Neural progenitor cell (in vitro differentiated cells): ENCODE results near the gene GALR2.

Source experiments
- CTCF ChIP-seq: fragments of 200-600 bp; sonication (generic); IDR thresholded peaks from 2 replicates; pipeline ENCODE4 v1.5.1; 2017; ENCODE audit warnings: antibody characterized with exemption, mild to moderate bottlenecking
- EZH2 ChIP-seq: fragments of 200-600 bp; sonication (generic); IDR thresholded peaks from 2 replicates; pipeline ENCODE4 v1.6.1; 2017; ENCODE audit warnings: antibody characterized with exemption, mild to moderate bottlenecking, moderate library complexity

DNA sequence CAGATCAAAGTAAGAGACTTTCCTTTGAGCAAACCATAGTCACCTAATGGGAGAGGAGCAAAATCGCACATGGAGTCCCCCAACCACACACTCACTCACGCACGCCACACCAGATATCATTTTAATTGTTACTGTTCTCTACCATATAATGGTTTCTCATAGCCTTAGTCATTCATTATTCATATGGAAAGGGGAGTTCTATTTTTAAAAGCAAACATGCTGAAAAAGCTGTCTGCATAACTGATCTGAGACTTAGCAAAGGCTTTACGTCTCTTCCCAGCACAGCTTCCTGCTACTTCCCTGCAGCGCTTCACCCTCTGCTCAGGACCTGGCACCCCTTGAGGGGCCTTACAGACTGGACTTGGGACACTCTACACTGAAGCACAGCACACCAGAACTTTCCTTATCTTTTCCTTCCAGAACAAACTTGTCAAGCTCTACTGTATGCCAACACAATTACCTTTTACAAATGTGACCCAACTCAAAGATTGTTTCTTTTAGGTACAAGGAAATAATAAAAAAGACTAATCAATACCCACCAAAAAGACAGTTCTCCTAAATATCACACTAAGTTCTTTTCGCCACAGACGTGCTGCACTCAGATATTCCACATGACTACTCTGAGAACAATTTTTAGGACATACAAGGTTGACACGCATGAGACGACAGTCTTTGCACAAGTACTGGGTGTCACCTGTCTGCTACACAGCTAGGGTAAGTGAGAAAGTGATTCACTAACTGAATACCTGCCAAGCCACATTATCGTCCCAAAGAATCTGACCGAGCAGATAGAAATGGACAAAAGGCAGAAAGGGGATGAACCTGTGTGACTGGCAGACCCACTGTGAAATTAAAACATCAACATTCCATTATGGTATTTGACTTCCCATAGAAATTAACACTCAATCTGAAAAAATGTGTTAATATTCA lies 23.8 kb upstream of the GALR2 start:
- TF ChIP-seq CTCF (no peak), EZH2 (no peak)
